GM23338 (cell line): ENCODE data around the gene IQSEC3. TPM values are rescaled to one million over a fixed set of nuclear protein-coding genes. Genes with fewer than 3 reads are reported as not detected.

Experiments used
- ATAC-seq: fragments of 200-7000 bp; cut with Tn5 transposase; 3 replicates; pipeline ENCODE4 v1.9.1; 2020
- DNase-seq: peaks from one replicate; pipeline ENCODE4 v3.0.0-alpha.2; 2015; ENCODE audit warnings: low spot score
- H2AFZ ChIP-seq: fragments of 200-600 bp; sonication (generic); 2 replicates; pipeline ENCODE4 v1.8.0; 2016; ENCODE audit warnings: antibody characterized with exemption, mild to moderate bottlenecking, moderate library complexity
- H3F3A ChIP-seq: fragments of 200-600 bp; sonication (generic); replicated peaks from 2 replicates; pipeline ENCODE4 v1.8.0; 2017; ENCODE audit warnings: antibody characterized with exemption, mixed run types, low read depth
- H3K27ac ChIP-seq: fragments of 200-600 bp; sonication (generic); 2 replicates; pipeline ENCODE4 v1.6.1; 2016; ENCODE audit warnings: low read depth
- H3K27me3 ChIP-seq: fragments of 200-600 bp; sonication (generic); 2 replicates; pipeline ENCODE4 v1.8.0; 2016; ENCODE audit warnings: mild to moderate bottlenecking, mixed run types, moderate library complexity; ENCODE audit not compliant: insufficient read depth
- H3K36me3 ChIP-seq: fragments of 200-600 bp; sonication (generic); 2 replicates; pipeline ENCODE4 v1.8.0; 2016; ENCODE audit warnings: mild to moderate bottlenecking; ENCODE audit not compliant: insufficient read depth
- H3K4me1 ChIP-seq: fragments of 200-600 bp; sonication (generic); 2 replicates; pipeline ENCODE4 v1.8.0; 2016; ENCODE audit warnings: mild to moderate bottlenecking, moderate library complexity; ENCODE audit not compliant: insufficient read depth
- H3K4me2 ChIP-seq: fragments of 200-600 bp; sonication (generic); 2 replicates; pipeline ENCODE4 v1.7.1; 2017; ENCODE audit warnings: mixed run types
- H3K4me3 ChIP-seq: fragments of 200-600 bp; sonication (generic); 2 replicates; pipeline ENCODE4 v1.6.1; 2016; ENCODE audit warnings: mixed run types
- H3K79me2 ChIP-seq: fragments of 200-600 bp; sonication (generic); replicated peaks from 2 replicates; pipeline ENCODE4 v1.8.0; 2017; ENCODE audit warnings: mild to moderate bottlenecking; ENCODE audit not compliant: insufficient read depth
- H3K9me2 ChIP-seq: fragments of 200-600 bp; sonication (generic); 2 replicates; pipeline ENCODE4 v1.8.0; 2017; ENCODE audit not compliant: insufficient read depth
- H4K20me1 ChIP-seq: fragments of 200-600 bp; sonication (generic); replicated peaks from 2 replicates; pipeline ENCODE4 v1.8.0; 2017; ENCODE audit warnings: mild to moderate bottlenecking; ENCODE audit not compliant: insufficient read depth
- H3K27ac Mint-ChIP-seq: 2 replicates; pipeline ENCODE4 v1.8.0; 2020; ENCODE audit warnings: inconsistent platforms, mild to moderate bottlenecking, moderate library complexity, mixed read lengths
- H3K27me3 Mint-ChIP-seq: 3 replicates; pipeline ENCODE4 v1.8.0; 2022; ENCODE audit warnings: low read depth, mild to moderate bottlenecking, moderate library complexity, mixed read lengths, inconsistent platforms; ENCODE audit not compliant: insufficient read depth, poor library complexity
- H3K36me3 Mint-ChIP-seq: 3 replicates; pipeline ENCODE4 v1.8.0; 2021; ENCODE audit warnings: low read depth, mild to moderate bottlenecking, inconsistent platforms, moderate library complexity, mixed read lengths
- H3K4me1 Mint-ChIP-seq: 3 replicates; pipeline ENCODE4 v1.8.0; 2020; ENCODE audit warnings: mild to moderate bottlenecking, inconsistent platforms, mixed read lengths
- H3K4me3 Mint-ChIP-seq: 3 replicates; pipeline ENCODE4 v1.8.0; 2021; ENCODE audit warnings: moderate library complexity, mild to moderate bottlenecking, inconsistent platforms, mixed read lengths
- H3K9me3 Mint-ChIP-seq: 3 replicates; pipeline ENCODE4 v1.8.0; 2020; ENCODE audit warnings: moderate library complexity, mild to moderate bottlenecking, inconsistent platforms, mixed read lengths
- CREB1 ChIP-seq: fragments of 250-450 bp; sonication (Bioruptor Pico); IDR thresholded peaks from 2 replicates; pipeline ENCODE4 v1.5.0; 2020; ENCODE audit warnings: low read depth, mild to moderate bottlenecking, moderate library complexity
- EZH2 ChIP-seq: fragments of 200-600 bp; sonication (generic); IDR thresholded peaks from one replicate; pipeline ENCODE4 v1.8.0; 2017; ENCODE audit warnings: antibody characterized with exemption, mild to moderate bottlenecking, low read depth; ENCODE audit not compliant: unreplicated experiment
- EZH2phosphoT487 ChIP-seq: fragments of 200-600 bp; sonication (generic); IDR thresholded peaks from one replicate; pipeline ENCODE4 v1.8.1; 2018; ENCODE audit warnings: antibody characterized with exemption; ENCODE audit not compliant: unreplicated experiment
- JUNB ChIP-seq: IDR thresholded peaks from one replicate; pipeline ENCODE4 v1.6.1; 2016; ENCODE audit warnings: antibody characterized with exemption; ENCODE audit not compliant: unreplicated experiment
- NANOG ChIP-seq: IDR thresholded peaks from 2 replicates; pipeline ENCODE4 v1.6.1; 2016; ENCODE audit warnings: antibody characterized with exemption, borderline replicate concordance
- POLR2AphosphoS5 ChIP-seq: IDR thresholded peaks from 2 replicates; pipeline ENCODE4 v1.6.1; 2016; ENCODE audit warnings: antibody characterized with exemption, low read depth
- STAT1 ChIP-seq: IDR thresholded peaks from one replicate; pipeline ENCODE4 v1.6.1; 2016; ENCODE audit warnings: antibody characterized with exemption; ENCODE audit not compliant: unreplicated experiment
- ZNF114 ChIP-seq: fragments of 250-450 bp; sonication (Bioruptor Pico); IDR thresholded peaks from 2 replicates; pipeline ENCODE4 v1.5.0; 2020; ENCODE audit warnings: mild to moderate bottlenecking, moderate library complexity
- ZNF331 ChIP-seq: fragments of 250-450 bp; sonication (Bioruptor Pico); IDR thresholded peaks from 2 replicates; pipeline ENCODE4 v1.5.0; 2020; ENCODE audit warnings: low read depth, mild to moderate bottlenecking, moderate library complexity
- polyA plus RNA-seq: library from polyadenylated mRNA; unstranded; fragments of >200 nt; fragmentation: Nextera tagmentation; extraction: Ambion mirVana; gene quantifications from 2 replicates; pipeline ENCODE4 v1.2.1, GENCODE V29; 2016
- total RNA-seq: library from RNA; depleted of rRNA; stranded (reverse); fragments of >200 nt; shearing (Covaris generic); gene quantifications from 2 replicates; pipeline ENCODE4 v1.2.3, GENCODE V29; 2014
- TF ChIP-seq, protein P1 (sequence below): IDR thresholded peaks from 2 replicates; pipeline ENCODE4 v1.6.1; 2016; ENCODE audit warnings: antibody characterized with exemption
- TF ChIP-seq, protein P2 (sequence below), 2 experiments: fragments of 200-600 bp in 1 of 2; sonication (generic) in 1 of 2; conservative IDR thresholded peaks; 2 replicates each; pipeline versions ENCODE4 v1.5.1 to v1.6.1; 2016 to 2017; ENCODE audit warnings: antibody characterized with exemption in 2 of 2, low read depth in 2 of 2, mild to moderate bottlenecking in 2 of 2, moderate library complexity in 1 of 2
- TF ChIP-seq, protein P3 (sequence below): fragments of 250-450 bp; sonication (Bioruptor Pico); IDR thresholded peaks from 2 replicates; pipeline ENCODE4 v1.5.0; 2020; ENCODE audit warnings: mild to moderate bottlenecking, moderate library complexity
- TF ChIP-seq, protein P4 (sequence below): IDR thresholded peaks from one replicate; pipeline ENCODE4 v1.6.1; 2018; ENCODE audit warnings: antibody characterized with exemption; ENCODE audit not compliant: unreplicated experiment

The IQSEC3 gene
- total and polyA plus RNA-seq, 2 experiments from 2014 or later: 2.1 to 3.6 TPM

DNA sequence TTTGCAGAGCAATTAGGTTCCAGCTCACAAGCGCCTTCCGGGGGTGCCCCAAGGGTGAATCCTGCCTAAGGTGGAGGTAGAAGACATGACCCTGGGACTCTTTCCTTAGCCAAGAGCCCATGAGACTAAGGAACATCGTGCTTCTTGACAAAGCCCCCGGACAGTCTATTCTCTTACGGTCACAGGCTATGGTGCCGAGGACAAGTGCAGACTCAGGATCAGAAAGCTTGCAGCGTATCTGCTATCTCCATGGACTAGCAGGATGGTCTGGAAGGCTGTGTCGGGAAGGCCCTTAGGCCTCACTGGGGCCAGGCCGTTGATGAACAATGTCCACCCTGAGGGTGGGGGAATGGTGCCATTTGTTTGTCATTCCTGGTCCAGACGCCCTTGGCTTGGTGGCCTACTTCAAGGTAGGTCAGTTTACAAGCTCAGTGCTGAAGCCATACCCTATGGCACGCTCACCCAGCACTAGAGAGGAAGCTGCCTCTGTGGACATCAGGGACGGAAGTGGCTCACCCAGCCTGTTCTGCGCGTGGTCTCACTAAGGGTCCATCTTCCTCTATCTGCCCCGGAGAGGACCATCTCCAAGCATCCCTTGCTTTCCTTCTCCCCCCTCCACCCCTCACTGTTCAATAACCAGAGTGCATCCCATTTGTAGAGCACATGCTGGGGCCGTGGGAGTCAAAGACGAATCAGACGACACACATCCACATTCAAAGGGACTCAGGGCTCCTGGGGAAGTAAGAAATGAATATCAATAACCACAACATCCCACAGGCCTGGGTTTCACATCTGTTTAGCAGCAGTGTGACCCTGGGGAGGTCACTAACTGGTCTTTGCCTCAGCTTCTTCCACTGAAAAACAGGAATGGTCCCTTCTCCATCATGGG is 45.0 kb upstream of the IQSEC3 start:
- Histone ChIP-seq H3K36me3 (no peaks in the 10 kb centered on the region), H3K4me1 (no peaks in the 10 kb centered on the region), H3K27ac (no peak overlapping the region), H3K27me3 (no peaks in the 10 kb centered on the region), H3K9me2 (no peaks in the 10 kb centered on the region), H3K4me2 (no peak overlapping the region), H4K20me1 (no peaks in the 10 kb centered on the region; the same call in 1 of the 2 replicates), H3K79me2 (no peaks in the 10 kb centered on the region), H3F3A (no peaks in the 10 kb centered on the region), H2AFZ (no peak overlapping the region), H3K4me3 (no peak overlapping the region)
- Mint-ChIP-seq H3K4me1 (no peaks in the 10 kb centered on the region), H3K27ac (no peak overlapping the region), H3K9me3 (no peaks in the 10 kb centered on the region), H3K36me3 (peaks cover 12% of the 10 kb centered on the region; the same call in 2 of the 3 replicates), H3K4me3 (no peak overlapping the region), H3K27me3 (no peaks in the 10 kb centered on the region)
- ATAC-seq (no peak), DNase-seq (no peak)
- TF ChIP-seq, protein P1, sequence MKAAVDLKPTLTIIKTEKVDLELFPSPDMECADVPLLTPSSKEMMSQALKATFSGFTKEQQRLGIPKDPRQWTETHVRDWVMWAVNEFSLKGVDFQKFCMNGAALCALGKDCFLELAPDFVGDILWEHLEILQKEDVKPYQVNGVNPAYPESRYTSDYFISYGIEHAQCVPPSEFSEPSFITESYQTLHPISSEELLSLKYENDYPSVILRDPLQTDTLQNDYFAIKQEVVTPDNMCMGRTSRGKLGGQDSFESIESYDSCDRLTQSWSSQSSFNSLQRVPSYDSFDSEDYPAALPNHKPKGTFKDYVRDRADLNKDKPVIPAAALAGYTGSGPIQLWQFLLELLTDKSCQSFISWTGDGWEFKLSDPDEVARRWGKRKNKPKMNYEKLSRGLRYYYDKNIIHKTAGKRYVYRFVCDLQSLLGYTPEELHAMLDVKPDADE: no peak
- no peak for TF ChIP-seq ZNF331 (CRISPR knock-in tag)
- TF ChIP-seq NANOG: no peak
- no peak for TF ChIP-seq CREB1 (CRISPR knock-in tag)
- no peak for TF ChIP-seq POLR2AphosphoS5
- no peak for TF ChIP-seq ZNF114 (CRISPR knock-in tag)
- TF ChIP-seq, protein P2, sequence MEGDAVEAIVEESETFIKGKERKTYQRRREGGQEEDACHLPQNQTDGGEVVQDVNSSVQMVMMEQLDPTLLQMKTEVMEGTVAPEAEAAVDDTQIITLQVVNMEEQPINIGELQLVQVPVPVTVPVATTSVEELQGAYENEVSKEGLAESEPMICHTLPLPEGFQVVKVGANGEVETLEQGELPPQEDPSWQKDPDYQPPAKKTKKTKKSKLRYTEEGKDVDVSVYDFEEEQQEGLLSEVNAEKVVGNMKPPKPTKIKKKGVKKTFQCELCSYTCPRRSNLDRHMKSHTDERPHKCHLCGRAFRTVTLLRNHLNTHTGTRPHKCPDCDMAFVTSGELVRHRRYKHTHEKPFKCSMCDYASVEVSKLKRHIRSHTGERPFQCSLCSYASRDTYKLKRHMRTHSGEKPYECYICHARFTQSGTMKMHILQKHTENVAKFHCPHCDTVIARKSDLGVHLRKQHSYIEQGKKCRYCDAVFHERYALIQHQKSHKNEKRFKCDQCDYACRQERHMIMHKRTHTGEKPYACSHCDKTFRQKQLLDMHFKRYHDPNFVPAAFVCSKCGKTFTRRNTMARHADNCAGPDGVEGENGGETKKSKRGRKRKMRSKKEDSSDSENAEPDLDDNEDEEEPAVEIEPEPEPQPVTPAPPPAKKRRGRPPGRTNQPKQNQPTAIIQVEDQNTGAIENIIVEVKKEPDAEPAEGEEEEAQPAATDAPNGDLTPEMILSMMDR (conservative IDR thresholded peaks at IDR 0.05; ENCODE audit: low read depth in 2 of 2): no peak
- no peak for TF ChIP-seq STAT1
- TF ChIP-seq, protein P3, sequence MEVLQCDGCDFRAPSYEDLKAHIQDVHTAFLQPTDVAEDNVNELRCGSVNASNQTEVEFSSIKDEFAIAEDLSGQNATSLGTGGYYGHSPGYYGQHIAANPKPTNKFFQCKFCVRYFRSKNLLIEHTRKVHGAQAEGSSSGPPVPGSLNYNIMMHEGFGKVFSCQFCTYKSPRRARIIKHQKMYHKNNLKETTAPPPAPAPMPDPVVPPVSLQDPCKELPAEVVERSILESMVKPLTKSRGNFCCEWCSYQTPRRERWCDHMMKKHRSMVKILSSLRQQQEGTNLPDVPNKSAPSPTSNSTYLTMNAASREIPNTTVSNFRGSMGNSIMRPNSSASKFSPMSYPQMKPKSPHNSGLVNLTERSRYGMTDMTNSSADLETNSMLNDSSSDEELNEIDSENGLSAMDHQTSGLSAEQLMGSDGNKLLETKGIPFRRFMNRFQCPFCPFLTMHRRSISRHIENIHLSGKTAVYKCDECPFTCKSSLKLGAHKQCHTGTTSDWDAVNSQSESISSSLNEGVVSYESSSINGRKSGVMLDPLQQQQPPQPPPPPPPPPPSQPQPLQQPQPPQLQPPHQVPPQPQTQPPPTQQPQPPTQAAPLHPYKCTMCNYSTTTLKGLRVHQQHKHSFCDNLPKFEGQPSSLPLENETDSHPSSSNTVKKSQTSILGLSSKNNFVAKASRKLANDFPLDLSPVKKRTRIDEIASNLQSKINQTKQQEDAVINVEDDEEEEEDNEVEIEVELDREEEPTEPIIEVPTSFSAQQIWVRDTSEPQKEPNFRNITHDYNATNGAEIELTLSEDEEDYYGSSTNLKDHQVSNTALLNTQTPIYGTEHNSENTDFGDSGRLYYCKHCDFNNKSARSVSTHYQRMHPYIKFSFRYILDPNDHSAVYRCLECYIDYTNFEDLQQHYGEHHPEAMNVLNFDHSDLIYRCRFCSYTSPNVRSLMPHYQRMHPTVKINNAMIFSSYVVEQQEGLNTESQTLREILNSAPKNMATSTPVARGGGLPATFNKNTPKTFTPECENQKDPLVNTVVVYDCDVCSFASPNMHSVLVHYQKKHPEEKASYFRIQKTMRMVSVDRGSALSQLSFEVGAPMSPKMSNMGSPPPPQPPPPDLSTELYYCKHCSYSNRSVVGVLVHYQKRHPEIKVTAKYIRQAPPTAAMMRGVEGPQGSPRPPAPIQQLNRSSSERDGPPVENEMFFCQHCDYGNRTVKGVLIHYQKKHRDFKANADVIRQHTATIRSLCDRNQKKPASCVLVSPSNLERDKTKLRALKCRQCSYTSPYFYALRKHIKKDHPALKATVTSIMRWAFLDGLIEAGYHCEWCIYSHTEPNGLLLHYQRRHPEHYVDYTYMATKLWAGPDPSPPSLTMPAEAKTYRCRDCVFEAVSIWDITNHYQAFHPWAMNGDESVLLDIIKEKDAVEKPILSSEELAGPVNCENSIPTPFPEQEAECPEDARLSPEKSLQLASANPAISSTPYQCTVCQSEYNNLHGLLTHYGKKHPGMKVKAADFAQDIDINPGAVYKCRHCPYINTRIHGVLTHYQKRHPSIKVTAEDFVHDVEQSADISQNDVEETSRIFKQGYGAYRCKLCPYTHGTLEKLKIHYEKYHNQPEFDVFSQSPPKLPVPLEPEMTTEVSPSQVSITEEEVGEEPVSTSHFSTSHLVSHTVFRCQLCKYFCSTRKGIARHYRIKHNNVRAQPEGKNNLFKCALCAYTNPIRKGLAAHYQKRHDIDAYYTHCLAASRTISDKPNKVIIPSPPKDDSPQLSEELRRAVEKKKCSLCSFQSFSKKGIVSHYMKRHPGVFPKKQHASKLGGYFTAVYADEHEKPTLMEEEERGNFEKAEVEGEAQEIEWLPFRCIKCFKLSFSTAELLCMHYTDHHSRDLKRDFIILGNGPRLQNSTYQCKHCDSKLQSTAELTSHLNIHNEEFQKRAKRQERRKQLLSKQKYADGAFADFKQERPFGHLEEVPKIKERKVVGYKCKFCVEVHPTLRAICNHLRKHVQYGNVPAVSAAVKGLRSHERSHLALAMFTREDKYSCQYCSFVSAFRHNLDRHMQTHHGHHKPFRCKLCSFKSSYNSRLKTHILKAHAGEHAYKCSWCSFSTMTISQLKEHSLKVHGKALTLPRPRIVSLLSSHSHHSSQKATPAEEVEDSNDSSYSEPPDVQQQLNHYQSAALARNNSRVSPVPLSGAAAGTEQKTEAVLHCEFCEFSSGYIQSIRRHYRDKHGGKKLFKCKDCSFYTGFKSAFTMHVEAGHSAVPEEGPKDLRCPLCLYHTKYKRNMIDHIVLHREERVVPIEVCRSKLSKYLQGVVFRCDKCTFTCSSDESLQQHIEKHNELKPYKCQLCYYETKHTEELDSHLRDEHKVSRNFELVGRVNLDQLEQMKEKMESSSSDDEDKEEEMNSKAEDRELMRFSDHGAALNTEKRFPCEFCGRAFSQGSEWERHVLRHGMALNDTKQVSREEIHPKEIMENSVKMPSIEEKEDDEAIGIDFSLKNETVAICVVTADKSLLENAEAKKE (CRISPR knock-in tag): no peak
- no peak for TF ChIP-seq EZH2phosphoT487
- no peak for TF ChIP-seq JUNB
- TF ChIP-seq, protein P4, sequence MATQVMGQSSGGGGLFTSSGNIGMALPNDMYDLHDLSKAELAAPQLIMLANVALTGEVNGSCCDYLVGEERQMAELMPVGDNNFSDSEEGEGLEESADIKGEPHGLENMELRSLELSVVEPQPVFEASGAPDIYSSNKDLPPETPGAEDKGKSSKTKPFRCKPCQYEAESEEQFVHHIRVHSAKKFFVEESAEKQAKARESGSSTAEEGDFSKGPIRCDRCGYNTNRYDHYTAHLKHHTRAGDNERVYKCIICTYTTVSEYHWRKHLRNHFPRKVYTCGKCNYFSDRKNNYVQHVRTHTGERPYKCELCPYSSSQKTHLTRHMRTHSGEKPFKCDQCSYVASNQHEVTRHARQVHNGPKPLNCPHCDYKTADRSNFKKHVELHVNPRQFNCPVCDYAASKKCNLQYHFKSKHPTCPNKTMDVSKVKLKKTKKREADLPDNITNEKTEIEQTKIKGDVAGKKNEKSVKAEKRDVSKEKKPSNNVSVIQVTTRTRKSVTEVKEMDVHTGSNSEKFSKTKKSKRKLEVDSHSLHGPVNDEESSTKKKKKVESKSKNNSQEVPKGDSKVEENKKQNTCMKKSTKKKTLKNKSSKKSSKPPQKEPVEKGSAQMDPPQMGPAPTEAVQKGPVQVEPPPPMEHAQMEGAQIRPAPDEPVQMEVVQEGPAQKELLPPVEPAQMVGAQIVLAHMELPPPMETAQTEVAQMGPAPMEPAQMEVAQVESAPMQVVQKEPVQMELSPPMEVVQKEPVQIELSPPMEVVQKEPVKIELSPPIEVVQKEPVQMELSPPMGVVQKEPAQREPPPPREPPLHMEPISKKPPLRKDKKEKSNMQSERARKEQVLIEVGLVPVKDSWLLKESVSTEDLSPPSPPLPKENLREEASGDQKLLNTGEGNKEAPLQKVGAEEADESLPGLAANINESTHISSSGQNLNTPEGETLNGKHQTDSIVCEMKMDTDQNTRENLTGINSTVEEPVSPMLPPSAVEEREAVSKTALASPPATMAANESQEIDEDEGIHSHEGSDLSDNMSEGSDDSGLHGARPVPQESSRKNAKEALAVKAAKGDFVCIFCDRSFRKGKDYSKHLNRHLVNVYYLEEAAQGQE: no peak
- TF ChIP-seq EZH2: no peak
